NCI-H1092 treated with DMSO at 0.1 percent for 48 hours (cell line): ENCODE data around the gene ZSWIM4.

Source experiments
- DNase-seq: peaks from one replicate; lab custom pipeline; 2025; lab: John Stamatoyannopoulos, UW

ZSWIM4 gene

GRCh38 chr19:13875824-13876223, 80.6 kb downstream of the ZSWIM4 start:
- no peak for DNase-seq

- DNase-seq: no peak
Observed at GRCh38 chr19:13876834-13877233, 81.6 kb downstream of the ZSWIM4 start, which contains the start of gene NANOS3. NANOS3 (plus strand) TSS chr19:13877134; CDS start chr19:13877249, 115 bp downstream.

DNA sequence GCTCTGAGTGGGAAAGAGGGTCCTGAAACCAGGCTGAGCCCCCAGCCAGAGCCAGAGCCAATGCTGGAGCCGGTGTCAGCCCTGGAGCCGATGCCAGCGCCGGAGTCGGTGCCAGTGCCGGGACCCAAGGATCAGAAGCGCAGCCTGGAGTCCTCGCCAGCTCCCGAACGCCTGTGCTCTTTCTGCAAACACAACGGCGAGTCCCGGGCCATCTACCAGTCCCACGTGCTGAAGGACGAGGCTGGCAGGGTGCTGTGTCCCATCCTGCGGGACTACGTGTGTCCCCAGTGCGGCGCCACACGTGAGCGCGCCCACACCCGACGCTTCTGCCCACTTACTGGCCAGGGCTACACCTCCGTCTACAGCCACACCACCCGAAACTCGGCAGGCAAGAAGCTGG, 82.1 kb downstream of the ZSWIM4 start:
- no peak for DNase-seq

GRCh38 chr19:13880059-13881043, 85.1 kb downstream of the ZSWIM4 start:
- DNase-seq: peak; percentile 88

GRCh38 chr19:13881251-13881691, 86.0 kb downstream of the ZSWIM4 start:
- no peak for DNase-seq
